Measurements from ENCODE around the gene ITGB5. TPM values are rescaled to one million over a fixed set of nuclear protein-coding genes. Genes with fewer than 3 reads are reported as not detected.

ITGB5 gene
- total and polyA plus RNA-seq, 2 experiments from 2014 or later: 33.9 to 383 TPM

- DNase-seq: no peak
- H3F3A ChIP-seq (ENCODE audit: insufficient read depth): no peaks in the 10 kb centered on the region
- no peak overlapping the region for H3K4me2 ChIP-seq (ENCODE audit: unreplicated experiment)
- H4K20me1 ChIP-seq (ENCODE audit: insufficient read depth): no peaks in the 10 kb centered on the region
- peaks cover 7% of the 10 kb centered on the region for H3K4me1 ChIP-seq (ENCODE audit: insufficient read depth)
- 0 out of 2 replicates have a peak, but pooled peaks cover 4% of the 10 kb centered on the region for H3K36me3 ChIP-seq (ENCODE audit: low read depth)
- TF ChIP-seq EZH2phosphoT487 (IDR thresholded peaks at IDR 0.05; ENCODE audit: insufficient read depth, low read depth): no peak
- no peak for TF ChIP-seq EZH2 (IDR thresholded peaks at IDR 0.05; ENCODE audit: insufficient read depth, poor library complexity, severe bottlenecking)
- in situ Hi-C loops (cut with MboI): no loop called here
- H3K9me3 ChIP-seq (ENCODE audit: low read depth): no peaks in the 10 kb centered on the region
- no peak overlapping the region for H3K4me3 ChIP-seq
- no peaks in the 10 kb centered on the region for H3K9me2 ChIP-seq (ENCODE audit: insufficient read depth)
- no peak overlapping the region for H3K9ac ChIP-seq
- WGBS, 2 experiments (ENCODE audit: low coverage in 1 of 2, low lambda C conversion rate in 2 of 2, missing lambda C conversion rate in 2 of 2): 95 to 98% methylated on average over 6 to 7 of the region's 7 CpGs
- peaks cover 4% of the 10 kb centered on the region; the same call in 1 of the 2 replicates for H3K79me2 ChIP-seq (ENCODE audit: insufficient read depth)
- no peak overlapping the region for H2AFZ ChIP-seq
- H3K27me3 ChIP-seq (replicated peaks; ENCODE audit: insufficient read depth): no peaks in the 10 kb centered on the region
- H3K27ac ChIP-seq: no peak overlapping the region
Observed at GRCh38 chr3:124804875-124805274, 82.3 kb downstream of the ITGB5 start.

DNA sequence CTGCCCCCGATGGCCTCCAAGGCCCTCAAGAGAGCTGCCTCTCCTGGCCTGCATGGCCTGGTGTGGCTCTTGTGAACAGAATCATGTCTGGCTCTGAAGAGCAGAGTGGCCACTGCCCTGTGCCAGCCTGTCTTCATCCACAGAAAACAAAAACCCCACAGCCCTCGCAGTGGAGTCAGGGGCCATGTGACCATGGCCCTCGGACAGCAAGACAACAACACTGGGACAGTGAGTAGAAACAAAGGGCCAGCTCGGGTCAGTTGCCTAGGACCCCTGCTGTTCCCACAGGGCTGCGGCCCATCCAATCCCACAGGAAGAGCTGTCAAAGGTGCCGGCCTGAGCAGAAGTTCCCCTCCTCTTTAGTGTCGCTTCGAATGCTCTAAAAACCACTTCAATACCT, 84.5 kb downstream of the ITGB5 start:
- no peak overlapping the region for H3K4me3 ChIP-seq
- WGBS, 2 experiments (ENCODE audit: low coverage in 1 of 2, low lambda C conversion rate in 2 of 2, missing lambda C conversion rate in 2 of 2): 95 to 99% methylated on average over 8 of the region's 8 CpGs
- TF ChIP-seq EZH2 (IDR thresholded peaks at IDR 0.05; ENCODE audit: insufficient read depth, poor library complexity, severe bottlenecking) (no peak), EZH2phosphoT487 (IDR thresholded peaks at IDR 0.05; ENCODE audit: insufficient read depth, low read depth) (no peak)
- H3K4me1 ChIP-seq (ENCODE audit: insufficient read depth): no peaks in the 10 kb centered on the region
- H4K20me1 ChIP-seq (ENCODE audit: insufficient read depth): no peaks in the 10 kb centered on the region
- in situ Hi-C loops (cut with MboI): no loop called here
- H3K27me3 ChIP-seq (replicated peaks; ENCODE audit: insufficient read depth): no peaks in the 10 kb centered on the region
- 0 out of 2 replicates have a peak, but pooled peaks cover 5% of the 10 kb centered on the region for H3K36me3 ChIP-seq (ENCODE audit: low read depth)
- H3F3A ChIP-seq (ENCODE audit: insufficient read depth): no peaks in the 10 kb centered on the region
- no peak overlapping the region for H3K27ac ChIP-seq
- H2AFZ ChIP-seq: no peak overlapping the region
- no peak overlapping the region for H3K4me2 ChIP-seq (ENCODE audit: unreplicated experiment)
- no peaks in the 10 kb centered on the region; the same call in 1 of the 2 replicates for H3K79me2 ChIP-seq (ENCODE audit: insufficient read depth)
- H3K9me2 ChIP-seq (ENCODE audit: insufficient read depth): no peaks in the 10 kb centered on the region
- DNase-seq: no peak
- no peak overlapping the region for H3K9ac ChIP-seq
- no peaks in the 10 kb centered on the region for H3K9me3 ChIP-seq (ENCODE audit: low read depth)

DNA sequence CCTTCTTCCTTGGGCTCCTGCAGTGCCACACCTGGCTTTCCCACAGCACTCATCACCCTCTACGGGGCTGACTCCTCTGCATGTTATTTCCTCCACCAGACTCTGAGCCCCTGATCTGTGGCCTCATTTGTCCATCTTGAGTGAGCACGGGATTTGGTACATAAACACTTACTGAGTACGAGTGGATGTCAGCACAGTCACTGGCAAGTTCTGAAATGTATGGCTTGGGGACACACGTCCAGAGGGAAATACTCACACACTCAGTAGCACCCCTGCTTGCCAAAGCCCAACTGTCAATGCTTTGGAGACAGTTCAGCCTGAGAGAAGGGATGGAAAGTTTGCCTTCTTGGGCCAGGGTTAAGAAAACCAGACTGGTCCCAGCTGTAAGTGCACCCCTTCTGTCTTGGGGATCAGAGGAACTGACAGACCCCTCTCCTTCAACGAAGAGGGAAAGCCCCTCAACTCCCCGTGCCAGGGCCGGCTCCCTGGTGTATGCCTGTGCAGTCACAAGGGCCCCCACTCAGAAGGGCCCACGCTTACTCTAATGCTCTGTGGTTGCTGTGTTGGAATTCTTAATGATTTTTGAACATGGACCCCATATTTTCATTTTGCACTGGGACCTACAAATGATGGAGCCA, 85.0 kb downstream of the ITGB5 start:
- H4K20me1 ChIP-seq (ENCODE audit: insufficient read depth): no peaks in the 10 kb centered on the region
- in situ Hi-C loops (cut with MboI): no loop called here
- TF ChIP-seq EZH2 (IDR thresholded peaks at IDR 0.05; ENCODE audit: insufficient read depth, poor library complexity, severe bottlenecking) (no peak), EZH2phosphoT487 (IDR thresholded peaks at IDR 0.05; ENCODE audit: insufficient read depth, low read depth) (no peak)
- no peak overlapping the region for H2AFZ ChIP-seq
- no peak overlapping the region for H3K9ac ChIP-seq
- no peaks in the 10 kb centered on the region for H3K27me3 ChIP-seq (replicated peaks; ENCODE audit: insufficient read depth)
- no peak overlapping the region for H3K4me3 ChIP-seq
- no peaks in the 10 kb centered on the region; the same call in 1 of the 2 replicates for H3K79me2 ChIP-seq (ENCODE audit: insufficient read depth)
- WGBS, 2 experiments (ENCODE audit: low coverage in 1 of 2, low lambda C conversion rate in 2 of 2, missing lambda C conversion rate in 2 of 2): 79 to 94% methylated on average over 8 of the region's 8 CpGs
- H3K36me3 ChIP-seq (ENCODE audit: low read depth): 0 out of 2 replicates have a peak, but pooled peaks cover 10% of the 10 kb centered on the region
- no peak overlapping the region for H3K27ac ChIP-seq
- no peaks in the 10 kb centered on the region for H3K9me3 ChIP-seq (ENCODE audit: low read depth)
- no peaks in the 10 kb centered on the region for H3F3A ChIP-seq (ENCODE audit: insufficient read depth)
- H3K4me1 ChIP-seq (ENCODE audit: insufficient read depth): no peaks in the 10 kb centered on the region
- H3K9me2 ChIP-seq (ENCODE audit: insufficient read depth): no peaks in the 10 kb centered on the region
- no peak overlapping the region for H3K4me2 ChIP-seq (ENCODE audit: unreplicated experiment)
- no peak for DNase-seq

DNA sequence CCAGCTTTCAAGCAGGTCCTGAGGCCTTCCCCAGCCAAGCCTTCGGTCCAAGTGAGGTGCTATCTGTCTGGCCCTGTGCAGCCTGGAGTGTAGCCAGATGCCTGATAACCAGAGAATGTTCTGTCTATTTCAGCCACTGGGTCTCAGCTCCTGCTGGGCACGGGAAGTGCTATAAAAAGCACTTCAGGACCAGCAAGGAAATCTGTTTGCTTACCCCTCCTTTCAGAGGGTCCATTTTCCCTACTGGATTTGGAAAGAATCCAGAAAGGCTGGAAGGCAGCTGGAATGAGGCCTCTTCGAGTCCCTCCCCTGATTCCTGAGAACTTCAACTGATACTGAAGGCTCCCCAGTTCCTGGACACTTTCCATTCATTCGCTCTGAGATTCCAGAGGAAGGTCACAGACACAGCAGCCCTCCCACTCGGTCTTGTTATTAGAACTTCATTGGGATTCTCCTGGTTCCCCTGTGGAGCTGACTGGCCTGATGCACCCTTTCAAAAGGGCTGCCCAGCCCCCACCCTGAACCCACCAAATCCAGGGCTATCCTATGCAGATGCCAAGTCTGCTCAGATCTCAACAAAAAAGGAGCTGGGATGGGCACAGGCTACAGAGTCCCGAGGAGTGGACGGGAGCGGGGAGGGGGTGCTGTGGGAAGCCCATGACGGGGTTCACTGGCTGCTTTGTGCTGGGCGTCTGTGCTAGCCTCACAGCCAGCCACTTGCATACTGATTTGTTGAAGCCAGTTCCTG, 86.5 kb downstream of the ITGB5 start:
- no peak overlapping the region for H3K4me2 ChIP-seq (ENCODE audit: unreplicated experiment)

More for the DNA sequence above, 86.5 kb downstream of the ITGB5 start:
- Histone ChIP-seq H3K36me3 (ENCODE audit: low read depth) (0 out of 2 replicates have a peak, but pooled peaks cover 6% of the 10 kb centered on the region), H4K20me1 (ENCODE audit: insufficient read depth) (no peaks in the 10 kb centered on the region), H3K9me3 (ENCODE audit: low read depth) (no peaks in the 10 kb centered on the region), H3K79me2 (ENCODE audit: insufficient read depth) (no peaks in the 10 kb centered on the region; the same call in 1 of the 2 replicates), H3K4me1 (ENCODE audit: insufficient read depth) (no peaks in the 10 kb centered on the region), H3K4me3 (no peak overlapping the region), H3K9ac (no peak overlapping the region), H3F3A (ENCODE audit: insufficient read depth) (no peaks in the 10 kb centered on the region), H2AFZ (no peak overlapping the region), H3K9me2 (ENCODE audit: insufficient read depth) (no peaks in the 10 kb centered on the region), H3K27me3 (replicated peaks; ENCODE audit: insufficient read depth) (no peaks in the 10 kb centered on the region), H3K27ac (no peak overlapping the region)
- WGBS, 2 experiments (ENCODE audit: low coverage in 1 of 2, low lambda C conversion rate in 2 of 2, missing lambda C conversion rate in 2 of 2): 86 to 88% methylated on average over 10 of the region's 10 CpGs
- DNase-seq: no peak
- TF ChIP-seq EZH2 (IDR thresholded peaks at IDR 0.05; ENCODE audit: insufficient read depth, poor library complexity, severe bottlenecking) (no peak), EZH2phosphoT487 (IDR thresholded peaks at IDR 0.05; ENCODE audit: insufficient read depth, low read depth) (no peak)
- in situ Hi-C loops (cut with MboI): no loop called here
